ENCODE data around the gene NET1. TPM values are rescaled to one million over a fixed set of nuclear protein-coding genes. Genes with fewer than 3 reads are reported as not detected.
A peak's percentile ranks its signal among the peaks of the same experiment; 100 is the strongest.
"Not testable (repeated sequence)": the region's sequence is repeated elsewhere in the genome, so short reads cannot be mapped to it uniquely, and the experiment has no call there.

NET1 gene, protein sequence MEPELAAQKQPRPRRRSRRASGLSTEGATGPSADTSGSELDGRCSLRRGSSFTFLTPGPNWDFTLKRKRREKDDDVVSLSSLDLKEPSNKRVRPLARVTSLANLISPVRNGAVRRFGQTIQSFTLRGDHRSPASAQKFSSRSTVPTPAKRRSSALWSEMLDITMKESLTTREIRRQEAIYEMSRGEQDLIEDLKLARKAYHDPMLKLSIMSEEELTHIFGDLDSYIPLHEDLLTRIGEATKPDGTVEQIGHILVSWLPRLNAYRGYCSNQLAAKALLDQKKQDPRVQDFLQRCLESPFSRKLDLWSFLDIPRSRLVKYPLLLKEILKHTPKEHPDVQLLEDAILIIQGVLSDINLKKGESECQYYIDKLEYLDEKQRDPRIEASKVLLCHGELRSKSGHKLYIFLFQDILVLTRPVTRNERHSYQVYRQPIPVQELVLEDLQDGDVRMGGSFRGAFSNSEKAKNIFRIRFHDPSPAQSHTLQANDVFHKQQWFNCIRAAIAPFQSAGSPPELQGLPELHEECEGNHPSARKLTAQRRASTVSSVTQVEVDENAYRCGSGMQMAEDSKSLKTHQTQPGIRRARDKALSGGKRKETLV
- 10 to 100 TPM; 22.2 to 37.5 TPM for total RNA-seq

DNA sequence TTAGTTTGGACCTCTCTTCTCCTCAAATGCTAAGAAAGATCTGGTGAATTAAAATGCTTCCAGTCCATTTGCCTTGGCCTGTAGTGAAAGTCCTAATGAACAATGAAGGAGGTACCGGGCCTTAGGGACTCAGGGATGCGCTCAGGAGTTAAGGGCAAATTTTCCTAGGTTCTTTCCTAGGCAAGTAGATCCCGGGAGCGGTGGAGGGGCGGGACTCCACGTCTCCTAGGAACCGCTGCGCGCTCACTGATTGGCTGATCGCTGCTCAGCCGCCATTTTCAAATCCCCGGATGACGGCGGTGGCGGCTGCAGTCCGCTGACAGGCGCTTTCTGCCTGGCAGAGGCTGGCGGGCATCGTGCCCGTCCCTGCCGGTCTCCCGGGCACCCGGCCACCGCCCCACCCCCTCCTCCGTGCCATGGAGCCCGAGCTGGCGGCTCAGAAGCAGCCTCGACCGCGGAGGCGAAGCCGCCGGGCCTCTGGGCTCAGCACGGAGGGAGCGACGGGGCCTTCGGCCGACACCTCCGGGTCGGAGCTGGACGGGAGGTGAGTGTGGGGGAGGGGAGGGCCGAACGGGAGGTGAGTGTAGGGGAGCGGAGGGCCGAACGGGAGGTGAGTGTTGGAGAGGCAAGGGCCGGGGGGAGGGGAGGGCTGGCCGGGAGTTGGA, at the start of gene NET1:
Gene NET1, plus strand, starts transcription at position 281 of the 665 bp plus-strand sequence. Its CDS starts 136 bp downstream, at position 417.
- Mint-ChIP-seq H3K27ac (peak within 1 kb of the TSS; percentile 24), H3K9me3 (peaks cover 0 to 2% of the 10 kb centered on the region in 2 donors), H3K36me3 (ENCODE audit: insufficient read depth in 2 of 2) (peaks cover 1 to 2% of the 10 kb centered on the region in 2 donors), H3K4me1 (ENCODE audit: low read depth) (peaks cover 5% of the 10 kb centered on the region), H3K4me3 (peak within 1 kb of the TSS; percentile 81 to 86), H3K27me3 (ENCODE audit: low read depth) (peaks cover 24% of the 10 kb centered on the region)
- ATAC-seq (replicated peaks in 1 of 2) (peak; percentile 92 to 95), DNase-seq (peak; percentile 79 to 80)

GRCh38 chr10:5362873-5363272, 49.5 kb upstream of the NET1 start:
- DNase-seq (no peak), ATAC-seq (replicated peaks in 1 of 2) (no peak)
- no peaks in the 10 kb centered on the region for H3K36me3 Mint-ChIP-seq (ENCODE audit: insufficient read depth in 2 of 2)
- no peak overlapping the region for H3K4me3 Mint-ChIP-seq
- peaks cover 9% of the 10 kb centered on the region for H3K27me3 Mint-ChIP-seq (ENCODE audit: low read depth)
- H3K27ac Mint-ChIP-seq: no peak overlapping the region
- H3K9me3 Mint-ChIP-seq: no peaks in the 10 kb centered on the region
- peaks cover 17% of the 10 kb centered on the region for H3K4me1 Mint-ChIP-seq (ENCODE audit: low read depth)

- no peaks in the 10 kb centered on the region for H3K9me3 Mint-ChIP-seq
- H3K4me1 Mint-ChIP-seq (ENCODE audit: low read depth): peaks cover 17% of the 10 kb centered on the region
- no peak overlapping the region for H3K27ac Mint-ChIP-seq
- no peak for ATAC-seq (replicated peaks in 1 of 2)
- no peaks in the 10 kb centered on the region for H3K27me3 Mint-ChIP-seq (ENCODE audit: low read depth)
- DNase-seq: no peak
- no peaks in the 10 kb centered on the region for H3K36me3 Mint-ChIP-seq (ENCODE audit: insufficient read depth in 2 of 2)
- no peak overlapping the region for H3K4me3 Mint-ChIP-seq
Observed at GRCh38 chr10:5364374-5364773, 48.0 kb upstream of the NET1 start.

DNA sequence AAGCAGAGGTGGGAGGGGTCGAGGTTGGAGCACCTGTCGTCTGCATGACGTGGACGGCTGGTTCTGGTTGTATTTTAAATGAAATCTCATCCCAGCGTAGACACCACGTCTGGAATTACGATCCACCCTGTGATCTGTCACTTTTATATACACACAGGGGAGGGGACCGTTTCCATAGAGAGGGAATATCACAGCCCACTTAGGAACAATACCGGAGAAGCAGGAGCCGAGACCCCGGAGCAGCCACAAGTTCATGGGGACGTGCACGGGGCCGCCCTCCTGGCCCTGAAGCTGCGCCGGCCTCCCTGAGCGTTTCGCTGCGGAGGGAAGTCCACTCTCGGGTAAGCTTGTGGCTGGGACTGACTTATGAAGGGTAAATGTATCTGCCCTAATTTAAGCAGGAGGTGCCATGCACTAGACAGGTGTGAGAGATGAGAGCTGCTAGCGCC, 47.4 kb upstream of the NET1 start, which contains the start of gene UCN3:
Gene UCN3, plus strand, starts transcription at position 77 of the 449 bp plus-strand sequence. CDS start 8,755 bp downstream, outside the sequence.
- no peak within 1 kb of the TSS for H3K4me3 Mint-ChIP-seq
- ATAC-seq (replicated peaks in 1 of 2) (no peak), DNase-seq (no peak)
- no peaks in the 10 kb centered on the region for H3K27me3 Mint-ChIP-seq (ENCODE audit: low read depth)
- peaks cover 0 to 3% of the 10 kb centered on the region in 2 donors for H3K9me3 Mint-ChIP-seq
- H3K27ac Mint-ChIP-seq: no peak within 1 kb of the TSS
- H3K36me3 Mint-ChIP-seq (ENCODE audit: insufficient read depth in 2 of 2): no peaks in the 10 kb centered on the region
- H3K4me1 Mint-ChIP-seq (ENCODE audit: low read depth): peaks cover 17% of the 10 kb centered on the region

DNA sequence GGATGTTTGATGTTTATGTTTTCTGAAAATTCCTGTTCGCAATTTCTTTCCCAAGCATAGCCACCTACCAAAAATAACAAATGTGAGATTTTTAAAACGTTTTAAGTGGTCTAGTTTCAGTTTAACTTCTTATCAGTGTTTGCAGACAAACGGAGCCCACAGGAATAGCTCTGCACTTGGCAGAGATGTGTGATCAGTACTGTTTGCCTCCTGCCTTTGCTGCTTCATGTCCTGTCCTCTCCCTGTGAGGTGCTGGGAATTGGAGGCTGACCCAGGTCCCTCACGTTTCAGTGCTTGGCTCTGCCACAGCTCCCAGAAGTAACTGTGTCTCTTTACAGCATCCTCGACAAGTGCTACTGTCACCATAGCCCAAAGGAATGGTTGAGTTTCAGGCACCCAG, 46.4 kb upstream of the NET1 start:
- no peak overlapping the region for H3K4me3 Mint-ChIP-seq
- H3K27ac Mint-ChIP-seq: no peak overlapping the region
- H3K4me1 Mint-ChIP-seq (ENCODE audit: low read depth): peaks cover 17% of the 10 kb centered on the region
- H3K9me3 Mint-ChIP-seq: peaks cover 7 to 13% of the 10 kb centered on the region in 2 donors
- peaks cover 0 to 4% of the 10 kb centered on the region in 2 donors for H3K36me3 Mint-ChIP-seq (ENCODE audit: insufficient read depth in 2 of 2)
- ATAC-seq (replicated peaks in 1 of 2): no peak
- DNase-seq: no peak
- no peaks in the 10 kb centered on the region for H3K27me3 Mint-ChIP-seq (ENCODE audit: low read depth)

GRCh38 chr10:5369362-5370158, 42.8 kb upstream of the NET1 start:
- H3K4me1 Mint-ChIP-seq (ENCODE audit: low read depth): peaks cover 7% of the 10 kb centered on the region
- peaks cover 8 to 17% of the 10 kb centered on the region in 2 donors for H3K9me3 Mint-ChIP-seq
- ATAC-seq (replicated peaks in 1 of 2): no peak
- H3K27ac Mint-ChIP-seq: peak overlapping the region; percentile 68
- H3K36me3 Mint-ChIP-seq (ENCODE audit: insufficient read depth in 2 of 2): peaks cover 0 to 4% of the 10 kb centered on the region in 2 donors
- no peak overlapping the region for H3K4me3 Mint-ChIP-seq
- peaks cover 4% of the 10 kb centered on the region for H3K27me3 Mint-ChIP-seq (ENCODE audit: low read depth)
- DNase-seq: no peak

- ATAC-seq (replicated peaks in 1 of 2) (no peak), DNase-seq (no peak)
- Mint-ChIP-seq H3K36me3 (ENCODE audit: insufficient read depth in 2 of 2) (peaks cover 0 to 4% of the 10 kb centered on the region in 2 donors), H3K9me3 (peaks cover 8 to 17% of the 10 kb centered on the region in 2 donors), H3K27ac (no peak overlapping the region), H3K27me3 (ENCODE audit: low read depth) (peaks cover 4% of the 10 kb centered on the region), H3K4me3 (no peak overlapping the region), H3K4me1 (ENCODE audit: low read depth) (peaks cover 5% of the 10 kb centered on the region)
Observed at GRCh38 chr10:5370493-5371352, 41.6 kb upstream of the NET1 start.

- Mint-ChIP-seq H3K27ac (no peak overlapping the region), H3K36me3 (ENCODE audit: insufficient read depth in 2 of 2) (peaks cover 0 to 4% of the 10 kb centered on the region in 2 donors), H3K4me3 (no peak overlapping the region), H3K4me1 (ENCODE audit: low read depth) (no peaks in the 10 kb centered on the region), H3K9me3 (peaks cover 8 to 17% of the 10 kb centered on the region in 2 donors), H3K27me3 (ENCODE audit: low read depth) (peaks cover 4% of the 10 kb centered on the region)
- DNase-seq: no peak
- ATAC-seq (replicated peaks in 1 of 2): no peak
Observed at GRCh38 chr10:5373307-5373706, 39.0 kb upstream of the NET1 start.

- DNase-seq: no peak
- no peaks in the 10 kb centered on the region for H3K4me1 Mint-ChIP-seq (ENCODE audit: low read depth)
- peaks cover 10 to 17% of the 10 kb centered on the region in 2 donors for H3K9me3 Mint-ChIP-seq
- ATAC-seq (replicated peaks in 1 of 2): no peak
- H3K27ac Mint-ChIP-seq: no peak overlapping the region
- peaks cover 0 to 4% of the 10 kb centered on the region in 2 donors for H3K36me3 Mint-ChIP-seq (ENCODE audit: insufficient read depth in 2 of 2)
- H3K4me3 Mint-ChIP-seq: no peak overlapping the region
- H3K27me3 Mint-ChIP-seq (ENCODE audit: low read depth): peaks cover 4% of the 10 kb centered on the region
Observed at GRCh38 chr10:5373891-5374611, 38.3 kb upstream of the NET1 start.

DNA sequence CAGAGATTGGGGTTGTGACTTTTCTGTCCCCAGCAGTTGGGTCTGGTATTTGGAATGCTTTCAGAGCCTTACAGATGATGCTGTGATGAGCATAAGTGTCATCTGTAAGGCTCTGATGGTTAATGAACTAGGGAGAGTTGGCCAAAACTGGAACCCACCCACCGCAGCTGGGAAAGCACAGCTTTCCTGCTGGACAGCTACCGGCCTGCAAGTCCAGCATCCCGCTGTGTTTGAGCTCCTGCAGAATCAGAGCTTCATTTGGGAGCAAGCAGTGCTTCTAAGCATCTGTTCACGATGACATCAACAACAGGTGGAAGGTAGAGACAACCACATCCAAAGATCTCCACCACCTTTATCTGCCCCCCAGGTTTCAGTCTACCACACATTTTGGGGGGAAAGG, 35.9 kb upstream of the NET1 start:
- Mint-ChIP-seq H3K27me3 (ENCODE audit: low read depth) (peaks cover 4% of the 10 kb centered on the region), H3K4me3 (no peak overlapping the region), H3K4me1 (ENCODE audit: low read depth) (no peaks in the 10 kb centered on the region), H3K27ac (no peak overlapping the region), H3K36me3 (ENCODE audit: insufficient read depth in 2 of 2) (peaks cover 0 to 2% of the 10 kb centered on the region in 2 donors), H3K9me3 (peaks cover 3 to 6% of the 10 kb centered on the region in 2 donors)
- no peak for DNase-seq
- ATAC-seq (replicated peaks in 1 of 2): no peak

DNA sequence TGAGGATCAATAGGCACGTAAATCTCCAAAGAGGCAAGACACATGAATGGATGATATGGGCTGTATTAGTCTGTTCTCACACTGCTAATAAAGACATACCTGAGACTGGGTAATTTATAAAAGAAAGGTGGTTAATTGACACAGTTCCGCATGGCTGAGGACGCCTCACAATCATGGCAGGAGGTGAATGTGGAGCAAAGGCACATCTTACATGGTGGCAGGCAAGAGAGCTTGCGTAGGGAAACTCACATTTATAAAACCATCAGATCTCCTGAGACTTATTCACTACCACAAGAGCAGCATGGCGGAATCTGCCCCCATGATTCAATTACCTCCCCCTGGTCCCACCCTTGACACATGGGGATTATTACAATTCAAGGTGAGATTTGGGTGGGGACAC, 33.2 kb upstream of the NET1 start:
- not testable (repeated sequence) for ATAC-seq (replicated peaks in 1 of 2); H3K4me1 Mint-ChIP-seq (ENCODE audit: low read depth); H3K27me3 Mint-ChIP-seq (ENCODE audit: low read depth); H3K9me3 Mint-ChIP-seq; H3K4me3 Mint-ChIP-seq; H3K27ac Mint-ChIP-seq; H3K36me3 Mint-ChIP-seq (ENCODE audit: insufficient read depth in 2 of 2); DNase-seq

Data from activated T-cell treated with anti-CD3 and anti-CD28 coated beads, Interleukin-2, amount 50 U/mL, for 72 hours (primary cell).